CD4-positive, alpha-beta T cell (primary cell): ENCODE measurements around the gene ATXN2L. TPM values are rescaled to one million over a fixed set of nuclear protein-coding genes. Genes with fewer than 3 reads are reported as not detected.
"Not testable (repeated sequence)": the region's sequence is repeated elsewhere in the genome, so short reads cannot be mapped to it uniquely, and the experiment has no call there.

Experiments used
- ATAC-seq: fragments of 200-7000 bp; cut with Tn5 transposase; one replicate; pipeline ENCODE4 v1.10.0; 2022; ENCODE audit warnings: mild to moderate bottlenecking; ENCODE audit not compliant: poor library complexity
- CTCF ChIA-PET: fragments of 350-600 bp; sonication (Branson Sonifier 250); formaldehyde crosslinking; loops from one replicate; lab custom pipeline; 2021; ENCODE audit warnings: antibody characterized with exemption, inconsistent platforms; lab: Charles Lee
- POLR2A ChIA-PET: fragments of 350-600 bp; sonication (Branson Sonifier 250); formaldehyde crosslinking; loops from one replicate; lab custom pipeline; 2021; ENCODE audit warnings: antibody characterized with exemption, inconsistent platforms; lab: Charles Lee
- DNase-seq, 14 experiments: peaks; one replicate each; pipeline ENCODE4 v3.0.0-alpha.2; 2013 to 2020; ENCODE audit warnings: mixed read lengths in 2 of 14
- H3K27ac ChIP-seq, 2 donors: one replicate each; pipeline versions ENCODE4 v1.5.1 to v1.7.0; 2013; ENCODE audit warnings: low read length in 2 of 2, low read depth in 1 of 2, mild to moderate bottlenecking in 1 of 2
- H3K27me3 ChIP-seq, 2 experiments: 1 replicate in 1 of 2; 2 replicates in 1 of 2; pipeline versions ENCODE4 v1.6.1 to v1.7.0; 2013; ENCODE audit warnings: low read length in 2 of 2, control low read depth in 1 of 2, mild to moderate bottlenecking in 1 of 2, moderate library complexity in 1 of 2; ENCODE audit not compliant: insufficient read depth in 2 of 2, control insufficient read depth in 1 of 2
- H3K36me3 ChIP-seq: one replicate; pipeline ENCODE4 v1.6.1; 2013; ENCODE audit warnings: low read length, control low read depth; ENCODE audit not compliant: insufficient read depth
- H3K4me1 ChIP-seq: one replicate; pipeline ENCODE4 v1.6.1; 2013; ENCODE audit warnings: low read length, control low read depth; ENCODE audit not compliant: insufficient read depth
- H3K4me3 ChIP-seq: one replicate; pipeline ENCODE4 v1.5.1; 2013; ENCODE audit warnings: mild to moderate bottlenecking, low read length, moderate library complexity
- H3K9me3 ChIP-seq, 2 experiments: 1 replicate in 1 of 2; 2 replicates in 1 of 2; pipeline versions ENCODE4 v1.6.1 to v1.7.0; 2013; ENCODE audit warnings: low read length in 2 of 2, mild to moderate bottlenecking in 2 of 2, control low read depth in 1 of 2, moderate library complexity in 1 of 2; ENCODE audit not compliant: control insufficient read depth in 1 of 2, insufficient read depth in 1 of 2
- H3K27ac Mint-ChIP-seq: one replicate; pipeline ENCODE4 v1.8.0; 2020; ENCODE audit warnings: mixed read lengths
- H3K27me3 Mint-ChIP-seq: one replicate; pipeline ENCODE4 v1.8.0; 2021; ENCODE audit warnings: mixed read lengths
- H3K36me3 Mint-ChIP-seq: one replicate; pipeline ENCODE4 v1.8.0; 2021; ENCODE audit warnings: low read depth, mixed read lengths
- H3K4me1 Mint-ChIP-seq: one replicate; pipeline ENCODE4 v1.8.0; 2021; ENCODE audit warnings: low read depth, mixed read lengths
- H3K4me3 Mint-ChIP-seq: one replicate; pipeline ENCODE4 v1.8.0; 2020; ENCODE audit warnings: mild to moderate bottlenecking, mixed read lengths
- H3K9me3 Mint-ChIP-seq: one replicate; pipeline ENCODE4 v1.8.0; 2020; ENCODE audit warnings: mixed read lengths
- intact Hi-C, 2 experiments: fragments of 100-400 bp; cut with DNase I in 1 of 2; cut with micrococcal nuclease in 1 of 2; formaldehyde crosslinking; loops; one replicate each; pipeline versions ENCODE4 v1.15.1 to v1.9.0; 2023 to 2025; cut with DNase I, micrococcal nuclease
- total RNA-seq, 174 experiments: library from RNA in 2 of 174; stranded (reverse) in 2 of 174; gene quantifications; one replicate each; pipeline ENCODE4 v1.2.3 and lab custom pipeline; 2021 to 2026
- TF ChIP-seq, protein P1 (sequence below): fragments of 200-600 bp; IDR thresholded peaks from one replicate; pipeline ENCODE4 v1.8.0; 2022; ENCODE audit warnings: antibody characterized with exemption, mild to moderate bottlenecking

Gene ATXN2L
- total RNA-seq, 2 experiments from 2014 or later, result 292 to 304 TPM

DNA sequence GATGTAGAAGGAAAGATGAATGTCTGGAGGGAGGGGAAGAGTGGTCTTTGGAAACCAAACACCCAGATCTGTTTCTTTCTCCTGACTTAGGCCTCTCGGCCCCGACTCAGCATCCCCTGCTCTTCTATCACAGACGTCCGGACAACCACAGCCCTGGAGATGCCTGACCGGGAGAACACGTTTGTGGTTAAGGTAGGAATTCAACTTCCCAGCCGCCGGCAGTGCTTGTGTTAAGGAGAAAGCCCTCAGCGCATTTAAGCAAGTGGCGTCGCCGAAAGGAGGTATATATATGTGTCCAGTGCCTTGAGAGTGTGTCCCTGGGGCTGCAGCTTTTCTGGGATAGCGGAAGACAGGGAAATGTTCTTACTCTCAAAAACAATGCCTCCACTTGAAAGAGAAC is 44.4 kb downstream of the ATXN2L start:
- ATAC-seq (no peak), DNase-seq (no peak)
- H3K36me3 Mint-ChIP-seq, result peaks cover 63% of the 10 kb centered on the region
- CTCF ChIA-PET, result no interaction called here
- no peaks in the 10 kb centered on the region for H3K27me3 Mint-ChIP-seq
- POLR2A ChIA-PET, result interaction anchor here (1.2 to 5.9 kb wide), 2 partner anchors 20 to 45 kb away, joined by 3 to 118 read pairs; partner anchors contain the start of genes ATXN2L and TUFM
- peak overlapping the region; percentile 15 for H3K4me3 Mint-ChIP-seq
- Histone ChIP-seq H3K4me1 (peaks cover 17% of the 10 kb centered on the region), H3K27me3 (no peaks in the 10 kb centered on the region), H3K4me3 (no peak overlapping the region), H3K27ac (no peak overlapping the region), H3K9me3 (no peaks in the 10 kb centered on the region), H3K36me3 (peaks cover 51% of the 10 kb centered on the region)
- intact Hi-C loops, result no loop called here
- H3K9me3 Mint-ChIP-seq, result no peaks in the 10 kb centered on the region
- TF ChIP-seq, protein P1, sequence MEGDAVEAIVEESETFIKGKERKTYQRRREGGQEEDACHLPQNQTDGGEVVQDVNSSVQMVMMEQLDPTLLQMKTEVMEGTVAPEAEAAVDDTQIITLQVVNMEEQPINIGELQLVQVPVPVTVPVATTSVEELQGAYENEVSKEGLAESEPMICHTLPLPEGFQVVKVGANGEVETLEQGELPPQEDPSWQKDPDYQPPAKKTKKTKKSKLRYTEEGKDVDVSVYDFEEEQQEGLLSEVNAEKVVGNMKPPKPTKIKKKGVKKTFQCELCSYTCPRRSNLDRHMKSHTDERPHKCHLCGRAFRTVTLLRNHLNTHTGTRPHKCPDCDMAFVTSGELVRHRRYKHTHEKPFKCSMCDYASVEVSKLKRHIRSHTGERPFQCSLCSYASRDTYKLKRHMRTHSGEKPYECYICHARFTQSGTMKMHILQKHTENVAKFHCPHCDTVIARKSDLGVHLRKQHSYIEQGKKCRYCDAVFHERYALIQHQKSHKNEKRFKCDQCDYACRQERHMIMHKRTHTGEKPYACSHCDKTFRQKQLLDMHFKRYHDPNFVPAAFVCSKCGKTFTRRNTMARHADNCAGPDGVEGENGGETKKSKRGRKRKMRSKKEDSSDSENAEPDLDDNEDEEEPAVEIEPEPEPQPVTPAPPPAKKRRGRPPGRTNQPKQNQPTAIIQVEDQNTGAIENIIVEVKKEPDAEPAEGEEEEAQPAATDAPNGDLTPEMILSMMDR, result no peak
- peaks cover 26% of the 10 kb centered on the region for H3K4me1 Mint-ChIP-seq
- H3K27ac Mint-ChIP-seq, result peak overlapping the region; percentile 49

DNA sequence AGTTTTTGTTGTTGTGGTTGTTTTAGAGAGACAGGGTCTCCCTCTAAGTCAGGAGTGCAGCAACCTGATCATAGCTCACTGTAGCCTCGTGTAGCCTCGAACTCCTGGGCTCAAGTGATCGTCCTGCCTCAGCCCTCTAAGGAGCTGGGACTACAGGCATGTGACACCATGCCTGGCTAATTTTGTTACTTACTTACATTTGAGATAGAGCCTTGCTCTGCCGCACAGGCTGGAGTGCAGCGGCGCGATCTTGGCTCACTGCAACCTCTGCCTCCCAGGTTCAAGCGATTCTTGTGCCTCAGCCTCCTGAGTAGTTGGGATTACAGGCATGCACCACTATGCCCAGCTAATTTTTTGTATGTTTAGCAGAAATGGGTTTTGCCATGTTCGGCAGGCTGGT is 44.8 kb downstream of the ATXN2L start:
- H3K27ac Mint-ChIP-seq, H3K9me3 ChIP-seq, H3K27me3 Mint-ChIP-seq, H3K27ac ChIP-seq, POLR2A ChIA-PET, ATAC-seq, DNase-seq, H3K4me3 ChIP-seq, CTCF ChIA-PET, H3K4me3 Mint-ChIP-seq, H3K27me3 ChIP-seq, intact Hi-C loops, H3K9me3 Mint-ChIP-seq: not testable (repeated sequence)
- Histone ChIP-seq H3K4me1 (peaks cover 13% of the 10 kb centered on the region), H3K36me3 (peaks cover 54% of the 10 kb centered on the region)
- peaks cover 26% of the 10 kb centered on the region for H3K4me1 Mint-ChIP-seq
- H3K36me3 Mint-ChIP-seq, result peaks cover 66% of the 10 kb centered on the region

DNA sequence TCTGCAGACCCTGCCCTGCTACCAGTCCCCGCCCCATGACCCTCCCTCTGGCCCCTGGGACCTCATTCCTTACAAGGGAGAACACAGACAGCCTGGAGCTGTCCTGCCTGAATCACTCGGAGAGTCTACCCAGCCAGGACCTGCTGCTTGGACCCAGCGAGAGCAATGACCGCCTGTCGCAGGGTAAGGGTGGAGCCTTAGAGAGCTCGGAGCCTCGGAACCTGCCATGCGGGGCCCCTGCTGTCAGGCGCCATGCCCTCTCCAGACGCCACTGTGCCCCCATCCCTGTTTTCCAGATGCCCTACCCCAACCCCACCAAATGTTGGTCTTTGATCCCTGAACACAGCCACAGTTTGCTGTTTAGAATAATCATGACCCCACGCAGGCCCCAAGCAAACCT is 46.4 kb downstream of the ATXN2L start:
- H3K4me1 Mint-ChIP-seq, result peaks cover 14% of the 10 kb centered on the region
- Histone ChIP-seq H3K27me3 (no peaks in the 10 kb centered on the region), H3K4me1 (peaks cover 5% of the 10 kb centered on the region), H3K4me3 (no peak overlapping the region), H3K36me3 (peaks cover 68% of the 10 kb centered on the region), H3K27ac (no peak overlapping the region), H3K9me3 (no peaks in the 10 kb centered on the region)
- no peaks in the 10 kb centered on the region for H3K27me3 Mint-ChIP-seq
- POLR2A ChIA-PET, result no interaction called here
- ATAC-seq, result no peak
- H3K27ac Mint-ChIP-seq, result no peak overlapping the region
- H3K9me3 Mint-ChIP-seq, result no peaks in the 10 kb centered on the region
- intact Hi-C loops, result no loop called here
- H3K36me3 Mint-ChIP-seq, result peaks cover 64% of the 10 kb centered on the region
- CTCF ChIA-PET, result no interaction called here
- no peak for DNase-seq
- TF ChIP-seq, protein P1, result no peak
- no peak overlapping the region for H3K4me3 Mint-ChIP-seq

DNA sequence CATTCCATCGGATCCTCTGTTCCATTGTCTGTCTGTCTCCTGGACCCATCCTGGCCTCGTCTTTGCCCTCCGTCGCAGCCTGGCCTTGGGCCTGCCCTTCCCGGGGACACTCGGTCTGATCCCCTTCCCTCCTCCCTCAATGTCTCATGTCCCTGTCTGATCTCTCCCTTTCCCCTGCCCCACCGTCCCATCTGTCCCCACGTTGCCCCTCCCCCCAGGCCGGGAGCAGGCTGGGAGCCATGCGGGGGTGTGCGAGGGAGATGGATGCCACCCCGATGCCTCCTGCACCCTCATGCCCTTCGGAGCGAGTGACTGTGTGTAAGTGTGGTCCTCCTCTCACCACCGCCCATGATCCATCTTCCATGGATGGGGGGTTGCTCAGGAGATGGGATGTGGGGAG is 50.2 kb downstream of the ATXN2L start:
- intact Hi-C loops, result loop anchor here (1.0 kb wide), 2 partner anchors 70 to 72 kb away; no protein-coding TSS in a partner anchor
- ChIA-PET POLR2A (interaction anchor here (0.9 kb wide), 1 partner anchor 72 kb away, joined by 3 read pairs; no protein-coding TSS in a partner anchor), CTCF (interaction anchor here (0.6 to 2.8 kb wide), 5 partner anchors 11 to 294 kb away, joined by 3 to 9 read pairs (median 3); partner anchors contain the start of gene TUFM)
- no peaks in the 10 kb centered on the region for H3K27me3 Mint-ChIP-seq
- Histone ChIP-seq H3K36me3 (peaks cover 54% of the 10 kb centered on the region), H3K27ac (no peak overlapping the region), H3K27me3 (no peaks in the 10 kb centered on the region), H3K4me1 (no peaks in the 10 kb centered on the region), H3K4me3 (no peak overlapping the region), H3K9me3 (no peaks in the 10 kb centered on the region)
- TF ChIP-seq, protein P1, result no peak
- ATAC-seq, result no peak
- no peak for DNase-seq
- no peak overlapping the region for H3K27ac Mint-ChIP-seq
- no peaks in the 10 kb centered on the region for H3K4me1 Mint-ChIP-seq
- H3K4me3 Mint-ChIP-seq, result no peak overlapping the region
- peaks cover 42% of the 10 kb centered on the region for H3K36me3 Mint-ChIP-seq
- no peaks in the 10 kb centered on the region for H3K9me3 Mint-ChIP-seq
